Activated naive CD4-positive, alpha-beta T cell treated with anti-CD3 and anti-CD28 coated beads, Interleukin-2, amount 50 U/mL, for 16 hours (primary cell): ENCODE results near the gene SH3RF3.

ENCODE experiments used
- DNase-seq: peaks from one replicate; pipeline ENCODE4 v3.0.0-alpha.2; 2020

Gene SH3RF3

GRCh38 chr2:109342930-109343329, 213.9 kb downstream of the SH3RF3 start:
- DNase-seq: no peak

GRCh38 chr2:109343460-109343859, 214.5 kb downstream of the SH3RF3 start:
- DNase-seq: no peak

DNA sequence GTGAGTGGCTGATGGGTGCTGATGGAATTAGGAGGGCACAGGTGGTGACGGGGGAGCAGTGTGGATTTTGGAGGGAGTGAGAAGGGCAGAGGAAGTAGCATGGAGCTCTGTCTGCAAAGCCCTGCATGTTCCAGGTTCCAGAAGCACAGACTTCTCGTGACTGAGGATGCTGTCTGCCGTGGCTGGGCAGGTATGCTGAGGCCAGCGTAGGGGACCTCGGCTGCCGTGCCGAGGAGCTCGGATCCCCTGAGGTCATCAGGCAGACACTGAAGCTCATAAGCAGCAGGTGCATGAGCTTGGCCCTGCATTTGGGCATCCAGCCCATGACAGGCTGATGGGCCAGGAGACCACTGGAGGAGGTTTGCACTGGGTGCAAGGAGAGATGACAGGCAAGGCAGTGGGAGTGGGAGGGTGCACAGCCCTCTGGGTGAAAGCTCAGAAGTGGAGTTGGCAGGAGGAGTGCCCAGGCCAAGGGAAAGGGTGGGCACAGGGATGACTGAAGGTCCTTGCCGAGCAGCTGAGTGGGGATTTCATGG, 215.3 kb downstream of the SH3RF3 start:
- DNase-seq: no peak

DNA sequence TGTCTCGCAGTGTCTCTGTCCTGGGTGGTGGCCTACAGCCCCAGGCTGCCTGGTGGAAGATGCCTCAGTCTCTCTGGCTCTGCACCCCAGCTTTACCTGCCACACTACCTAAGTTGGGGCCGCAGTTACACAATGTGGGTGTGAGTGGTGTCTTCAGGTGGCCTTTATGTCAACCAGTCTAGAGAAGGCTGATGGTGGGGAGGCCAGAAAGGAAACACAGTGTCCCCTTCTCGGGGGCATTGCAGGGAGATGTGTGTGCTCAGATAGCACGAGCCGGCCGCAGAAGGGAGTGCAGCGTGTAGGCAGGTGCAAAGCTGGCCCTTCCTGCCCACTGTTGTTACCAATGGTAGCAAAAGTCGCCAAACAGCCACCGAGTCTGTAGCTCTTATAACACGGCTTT, 216.1 kb downstream of the SH3RF3 start:
- DNase-seq: no peak

DNA sequence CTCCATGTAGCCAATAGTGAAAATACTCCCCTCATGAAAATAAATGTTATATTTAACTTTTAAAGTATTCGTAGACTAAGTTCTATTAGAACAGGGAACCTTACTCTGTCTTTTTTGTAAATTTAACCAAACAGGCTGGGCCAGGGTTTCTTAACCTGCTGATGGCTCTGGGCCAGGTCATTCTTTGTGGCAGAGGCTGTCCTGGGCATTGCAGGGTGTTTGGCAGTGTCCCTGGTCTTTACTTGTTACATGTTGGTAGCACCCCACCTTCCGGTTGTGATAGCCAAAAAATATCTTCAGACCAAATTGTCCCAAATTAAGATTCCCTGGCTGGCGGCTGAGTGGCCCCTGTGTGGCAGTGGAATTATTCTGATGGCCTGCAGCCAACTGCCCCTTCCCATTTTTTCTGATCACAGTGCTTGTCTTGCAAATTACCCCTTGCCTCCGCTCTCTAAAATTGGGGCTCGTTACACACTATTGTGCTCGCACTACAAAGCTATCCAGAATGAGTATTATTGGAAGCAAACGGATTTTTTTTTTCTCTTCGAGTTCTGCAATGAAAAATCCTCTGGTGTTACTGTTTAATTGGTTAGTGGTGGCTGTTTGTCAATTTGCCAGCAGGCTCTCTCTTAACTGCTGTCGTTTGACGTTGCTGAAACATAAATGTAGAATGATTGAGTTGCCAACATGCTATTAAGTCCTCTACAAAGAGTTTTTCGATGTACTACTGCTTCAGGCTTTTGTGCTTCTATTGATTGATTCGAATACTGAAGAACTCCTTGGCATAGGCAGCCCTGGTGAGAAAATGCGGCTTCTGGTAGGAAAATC, 216.9 kb downstream of the SH3RF3 start:
- DNase-seq: no peak

DNA sequence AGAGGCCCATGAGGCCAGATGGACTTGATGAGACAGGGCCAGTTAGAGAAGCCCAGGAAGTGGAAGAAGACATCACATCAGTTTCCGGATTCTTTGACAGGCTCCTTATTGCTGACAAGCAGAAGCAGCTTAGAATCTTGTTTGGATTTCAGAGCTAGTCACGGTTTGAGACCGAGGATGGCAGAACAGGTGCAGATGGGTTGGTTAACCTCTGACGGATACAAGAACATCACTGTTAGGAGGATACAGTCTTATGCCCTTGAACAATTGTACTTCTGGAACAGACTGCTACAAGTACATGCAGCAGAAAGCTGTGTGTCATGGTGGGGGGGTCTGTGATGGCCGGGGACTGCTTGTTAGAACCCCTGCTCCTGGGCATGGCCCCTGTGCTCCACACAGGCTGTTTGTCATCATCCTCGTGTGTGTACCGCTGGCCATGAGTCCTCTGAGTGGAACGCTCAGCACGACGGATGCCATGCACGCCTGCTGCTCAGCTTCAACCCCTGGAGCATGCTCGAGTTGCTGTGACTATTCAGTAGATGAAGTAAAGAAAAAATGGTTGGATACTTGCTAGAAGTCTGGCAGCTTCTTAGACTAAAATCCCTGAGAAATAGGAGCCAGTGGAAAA, 217.7 kb downstream of the SH3RF3 start:
- no peak for DNase-seq

DNA sequence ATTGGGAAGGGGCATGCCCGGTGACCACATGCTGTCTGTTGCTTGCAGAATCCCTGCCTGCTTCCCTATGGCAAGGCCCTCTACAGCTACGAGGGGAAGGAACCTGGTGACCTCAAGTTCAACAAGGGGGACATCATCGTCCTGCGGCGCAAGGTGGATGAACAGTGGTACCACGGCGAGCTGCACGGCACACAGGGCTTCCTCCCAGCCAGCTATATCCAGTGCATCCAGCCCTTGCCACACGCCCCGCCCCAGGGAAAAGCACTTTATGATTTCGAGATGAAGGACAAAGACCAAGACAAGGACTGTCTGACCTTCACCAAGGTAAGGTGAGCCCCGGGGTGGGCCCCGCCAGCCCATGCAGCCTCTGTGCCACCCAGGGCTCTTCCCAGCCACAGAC, 218.6 kb downstream of the SH3RF3 start:
- DNase-seq: no peak

DNA sequence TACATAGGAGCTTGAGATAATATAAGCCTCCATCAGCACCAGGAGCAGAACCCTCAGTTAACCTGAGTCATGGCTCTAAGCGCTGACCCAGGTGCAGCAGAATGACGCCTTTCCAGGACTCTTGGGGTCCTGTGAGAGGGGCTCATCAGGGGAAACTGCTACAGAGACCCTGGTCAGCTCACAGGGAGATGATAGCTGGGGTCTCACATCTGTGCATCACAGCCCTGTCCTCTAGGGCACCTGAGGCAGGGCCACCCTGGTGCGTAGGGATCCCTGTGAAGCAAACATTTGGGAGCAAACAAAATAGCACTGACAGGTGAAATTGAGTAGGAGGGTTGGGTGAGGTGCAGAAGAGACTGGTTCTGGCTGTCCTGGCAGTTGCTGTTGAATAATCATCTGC, 219.2 kb downstream of the SH3RF3 start:
- DNase-seq: no peak

DNA sequence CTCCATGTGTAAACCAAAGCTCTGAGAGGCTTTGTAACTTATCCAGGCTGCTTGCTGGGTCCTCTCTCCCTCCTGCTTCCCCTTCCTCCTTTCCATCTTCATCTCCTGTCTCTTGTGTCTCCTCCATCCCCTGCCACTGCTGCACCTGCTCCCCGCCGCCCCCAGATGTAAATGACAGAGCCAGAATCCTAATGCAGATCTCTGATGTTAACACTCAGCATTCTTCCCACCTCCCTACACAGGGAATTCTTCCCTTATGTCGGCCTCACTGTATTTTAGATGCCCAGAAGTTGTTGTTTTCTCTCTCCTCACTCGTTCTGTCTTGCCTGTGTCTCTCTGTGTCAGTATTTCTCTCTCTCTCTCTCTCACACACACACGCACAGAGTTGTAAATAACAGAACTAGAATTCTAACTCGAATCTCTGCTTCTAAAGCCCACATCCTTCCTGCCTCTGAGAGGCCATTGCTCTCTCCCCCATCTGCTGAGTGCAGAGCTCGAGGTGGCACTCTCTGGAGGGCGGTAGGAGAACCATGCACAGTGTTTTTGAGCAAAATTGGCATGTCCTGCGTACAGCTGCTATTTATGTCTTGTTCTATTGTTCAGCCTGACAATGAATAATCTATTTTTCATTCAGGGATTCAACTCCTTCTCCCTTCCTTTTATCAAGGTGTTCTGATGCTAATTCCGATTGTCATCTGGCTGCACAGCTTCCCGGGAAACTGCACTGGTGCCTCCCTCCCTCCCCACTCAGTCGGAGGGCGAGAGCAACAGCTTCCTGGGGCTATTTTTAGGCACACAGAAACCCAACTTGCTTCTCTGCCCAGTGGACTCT, 219.9 kb downstream of the SH3RF3 start:
- DNase-seq: no peak

DNA sequence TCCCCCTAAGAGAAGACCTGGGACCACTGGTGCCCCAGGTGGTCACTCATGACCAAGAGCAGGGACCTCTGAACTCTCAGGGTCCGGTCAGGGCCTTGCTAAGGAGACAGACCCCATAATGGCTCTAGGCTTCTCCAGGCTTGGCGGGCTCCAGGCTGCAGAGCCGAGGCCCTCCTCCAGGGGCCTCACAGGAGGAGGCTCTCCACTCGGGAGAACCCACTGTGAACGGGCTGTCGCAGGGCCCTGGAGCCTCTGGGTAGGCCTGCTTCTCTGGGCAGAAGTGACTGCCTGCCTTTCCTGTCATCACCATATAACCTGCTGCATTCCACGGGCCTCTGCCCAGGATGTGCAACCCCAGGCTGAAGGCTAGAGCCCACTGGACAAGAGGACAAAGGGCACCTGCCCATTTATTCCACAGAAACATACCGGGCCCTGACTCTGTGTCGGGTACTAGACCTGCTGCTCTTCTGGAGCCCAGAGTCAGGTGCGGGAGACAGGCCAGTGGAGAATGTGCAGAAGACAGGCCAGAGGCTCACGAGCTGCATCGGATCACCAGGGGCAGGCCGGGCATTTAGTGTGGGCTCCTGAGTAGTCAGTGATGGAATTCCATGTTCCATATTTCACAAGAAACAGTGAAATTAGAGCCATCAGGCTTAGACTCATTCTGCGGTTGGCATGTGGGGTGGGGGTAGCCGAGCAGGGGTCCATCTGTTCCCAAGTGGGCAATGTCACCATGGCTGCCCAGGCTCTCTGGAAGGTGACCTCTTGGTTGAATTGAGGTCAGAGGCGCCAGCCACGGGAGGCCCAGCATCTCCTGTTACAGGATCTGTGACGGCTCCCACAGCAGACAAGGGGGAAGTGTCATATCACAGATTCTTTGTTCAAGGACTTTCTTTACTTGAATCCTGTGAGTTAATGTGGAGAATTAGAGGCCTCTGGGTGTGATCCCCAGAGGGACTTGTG, 220.8 kb downstream of the SH3RF3 start:
- no peak for DNase-seq

DNA sequence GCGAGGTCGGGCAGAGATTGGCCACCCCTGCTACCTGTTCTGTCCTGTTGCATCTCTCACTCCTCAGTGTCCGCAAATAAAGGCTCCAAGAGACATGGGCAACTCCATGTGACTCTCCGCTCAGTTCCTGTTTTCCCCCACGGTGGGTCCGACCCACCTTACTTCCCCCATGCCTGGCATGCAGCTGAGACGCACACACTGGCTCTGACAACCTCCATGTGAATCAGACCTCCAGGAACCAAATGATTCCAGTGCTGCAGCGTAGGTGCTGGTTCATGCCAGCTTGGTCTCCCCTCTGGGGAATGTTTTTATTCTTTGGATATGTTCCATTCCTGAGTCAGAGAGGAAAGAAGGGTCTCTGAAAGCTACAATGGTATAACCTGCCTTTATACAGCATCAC, 221.5 kb downstream of the SH3RF3 start:
- DNase-seq: no peak

DNA sequence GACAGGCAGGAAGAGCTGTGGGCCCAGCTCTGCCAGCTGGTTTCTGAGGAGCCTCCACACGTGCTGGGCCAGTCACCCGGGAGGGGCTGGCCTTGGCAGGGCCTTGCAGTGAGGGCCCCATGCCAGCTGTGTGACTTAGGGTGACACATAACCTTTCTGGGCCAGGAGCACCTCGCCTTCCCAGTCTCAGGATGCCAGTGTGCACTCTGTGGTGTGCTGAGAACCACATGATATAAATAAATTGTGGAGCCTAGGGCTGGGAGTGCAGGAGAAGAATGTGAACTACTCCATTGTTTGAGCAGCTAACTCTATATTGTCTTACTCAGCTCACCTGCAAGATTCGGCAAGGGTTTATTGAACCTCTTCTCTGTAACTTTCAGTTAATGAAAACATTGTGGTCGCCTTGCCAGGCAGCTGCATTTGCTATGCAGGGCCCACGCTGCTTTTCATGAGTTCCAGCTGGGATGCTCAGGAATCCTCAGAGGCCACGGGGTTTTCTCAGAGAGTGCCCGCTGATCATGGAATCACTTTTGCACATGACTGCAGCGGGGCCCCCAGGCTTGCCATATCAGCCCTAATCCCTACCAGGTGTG, 222.3 kb downstream of the SH3RF3 start:
- DNase-seq: no peak

DNA sequence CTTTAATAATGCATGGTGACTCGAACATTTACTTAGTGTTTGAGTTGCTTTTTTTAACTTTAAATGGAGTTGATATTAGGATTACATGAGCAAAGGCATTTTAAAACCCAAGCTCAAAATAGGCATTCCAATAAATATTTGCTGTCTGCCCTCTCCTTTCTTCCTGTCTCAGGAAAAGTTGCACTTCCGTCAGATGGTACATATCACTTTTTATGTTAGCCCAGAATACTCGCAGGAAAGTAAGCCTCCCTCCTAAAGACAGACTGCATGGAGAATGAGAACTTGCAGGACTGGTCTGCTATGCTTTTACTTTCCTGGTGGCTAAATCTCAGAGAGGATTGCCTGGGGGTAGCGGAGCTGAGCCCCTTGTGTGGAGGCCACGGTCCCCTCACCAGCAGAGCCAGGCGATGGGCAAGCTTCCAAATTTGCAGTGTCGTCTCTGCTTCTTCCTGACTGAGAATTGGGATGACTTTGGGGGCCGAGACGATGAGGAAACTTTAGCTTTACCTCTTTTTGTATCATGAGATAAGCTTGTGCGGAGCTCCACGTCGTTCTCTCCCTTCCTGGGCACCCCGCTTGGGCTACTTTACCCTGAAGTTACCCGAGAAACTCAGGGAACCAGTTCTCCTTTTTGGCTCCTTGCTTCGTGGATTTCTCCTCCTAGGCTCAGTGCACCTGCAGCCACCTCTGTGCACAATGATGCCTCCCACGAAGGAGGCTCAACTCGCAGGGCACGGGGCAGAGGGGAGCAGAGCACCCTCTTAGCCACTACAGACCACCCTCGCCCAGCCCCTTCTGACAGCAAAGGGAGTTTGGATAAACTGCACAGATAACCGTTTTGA, 223.3 kb downstream of the SH3RF3 start:
- DNase-seq: no peak

DNA sequence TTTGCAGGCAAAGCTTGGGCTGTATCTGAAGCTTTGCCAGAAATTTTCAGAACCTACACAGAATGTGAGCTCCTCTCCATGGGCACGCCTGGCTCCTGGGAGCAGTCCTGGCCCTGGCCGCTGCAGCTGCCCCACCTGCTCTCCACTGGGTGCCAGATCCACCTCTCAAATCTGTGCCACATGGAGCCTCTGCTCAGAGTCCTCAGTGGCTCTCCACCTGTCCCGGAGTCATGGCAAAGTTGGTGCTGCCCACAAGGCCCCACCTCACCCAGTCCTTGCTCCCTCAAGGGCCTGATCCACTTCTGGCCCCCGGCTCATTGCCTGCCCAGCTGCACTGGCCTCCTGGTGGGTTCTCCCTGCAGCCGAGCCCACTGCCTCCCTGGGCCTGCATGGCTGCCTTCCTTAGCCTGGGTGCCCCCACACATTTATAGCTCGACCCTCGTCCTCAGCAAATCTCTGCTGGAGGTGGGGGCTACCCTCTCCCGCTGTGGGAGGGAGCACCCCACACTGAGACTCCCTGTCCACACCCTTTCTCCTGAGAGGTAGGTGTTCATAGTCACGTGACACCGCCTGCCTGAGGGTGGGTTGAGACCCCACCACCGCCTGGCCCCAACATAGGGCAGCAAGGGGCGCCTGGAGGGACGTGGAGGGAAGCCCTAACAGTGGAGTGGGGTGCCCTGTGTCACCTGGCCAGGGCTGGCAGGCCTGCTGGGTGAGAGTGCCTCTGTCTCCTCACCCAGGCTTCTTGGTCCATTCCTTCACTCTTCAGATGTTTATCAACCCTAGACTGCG, 224.1 kb downstream of the SH3RF3 start:
- no peak for DNase-seq

DNA sequence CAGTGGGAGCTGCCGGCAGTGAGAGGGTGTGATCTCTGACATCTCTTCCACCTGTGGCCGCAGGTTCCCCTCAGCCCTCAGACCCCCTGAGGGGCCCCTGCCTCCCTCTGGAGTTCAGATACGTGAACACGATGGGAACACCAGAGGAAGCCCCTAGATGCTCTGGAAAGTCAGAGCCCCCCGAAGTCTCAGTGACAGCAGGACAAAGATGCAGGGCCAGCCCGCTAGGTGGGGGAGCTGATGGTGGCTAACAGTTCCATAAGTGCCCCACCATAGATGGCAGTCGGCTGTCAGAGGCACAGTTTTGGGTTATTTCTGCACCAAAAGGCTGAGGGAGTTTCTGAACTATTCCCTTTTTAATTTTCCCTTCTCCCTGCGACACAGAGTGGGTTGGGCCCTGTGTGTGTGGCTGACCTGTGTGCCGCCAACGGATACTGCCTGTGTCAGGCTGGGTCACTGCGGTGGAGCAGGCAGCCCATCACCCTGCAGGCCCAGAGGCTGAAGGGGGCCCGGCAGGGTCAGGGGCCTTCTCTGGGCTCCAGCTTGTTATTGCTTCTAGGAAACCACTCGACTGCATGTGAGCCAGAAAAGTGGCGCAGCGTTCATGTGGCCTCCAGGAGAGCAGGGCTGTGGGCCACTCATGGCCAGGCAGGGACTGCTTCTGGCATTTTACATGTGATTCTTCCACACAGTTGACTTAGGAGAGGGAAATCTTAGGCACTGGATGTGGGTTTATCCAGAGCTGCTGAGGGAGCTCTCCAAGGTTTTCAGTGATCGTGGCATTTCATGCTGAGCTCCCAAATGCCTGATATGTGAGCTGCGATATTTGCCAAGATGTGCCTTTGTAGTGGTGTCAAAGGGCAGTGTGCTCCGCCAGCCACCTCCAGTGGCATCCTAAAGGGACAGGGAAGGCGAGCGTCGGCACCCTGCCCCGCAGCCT, 225.1 kb downstream of the SH3RF3 start:
- no peak for DNase-seq

DNA sequence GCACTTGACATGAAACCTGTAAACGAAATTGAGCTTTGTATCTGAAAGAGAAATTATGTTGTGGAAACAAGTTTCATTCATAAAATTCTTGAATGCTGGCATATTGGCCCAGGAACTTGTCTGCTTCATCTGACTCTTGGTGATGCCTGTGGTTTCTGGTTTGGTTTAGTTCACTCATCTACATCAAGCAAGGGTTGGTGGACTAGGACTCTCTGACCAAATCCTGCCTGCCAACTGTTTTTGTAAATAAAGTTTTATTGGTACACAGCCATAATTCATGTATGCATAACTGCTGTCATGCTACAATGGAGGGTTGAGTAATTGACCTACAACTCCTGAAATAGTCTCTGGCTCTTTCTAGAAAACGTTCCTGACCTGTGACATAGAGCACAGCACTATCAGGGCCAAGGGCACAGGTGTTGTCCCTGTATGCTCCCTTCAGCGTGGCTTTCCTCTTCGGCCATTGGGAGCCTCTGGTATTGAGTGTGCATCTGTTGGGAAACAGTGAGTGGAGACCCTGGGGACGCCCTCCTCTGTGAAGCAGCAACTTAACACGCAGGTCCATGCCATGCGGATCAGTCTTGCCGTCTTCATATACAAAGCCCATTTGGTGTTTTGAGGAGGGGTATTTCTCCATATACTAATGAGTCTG, 226.3 kb downstream of the SH3RF3 start:
- DNase-seq: no peak

DNA sequence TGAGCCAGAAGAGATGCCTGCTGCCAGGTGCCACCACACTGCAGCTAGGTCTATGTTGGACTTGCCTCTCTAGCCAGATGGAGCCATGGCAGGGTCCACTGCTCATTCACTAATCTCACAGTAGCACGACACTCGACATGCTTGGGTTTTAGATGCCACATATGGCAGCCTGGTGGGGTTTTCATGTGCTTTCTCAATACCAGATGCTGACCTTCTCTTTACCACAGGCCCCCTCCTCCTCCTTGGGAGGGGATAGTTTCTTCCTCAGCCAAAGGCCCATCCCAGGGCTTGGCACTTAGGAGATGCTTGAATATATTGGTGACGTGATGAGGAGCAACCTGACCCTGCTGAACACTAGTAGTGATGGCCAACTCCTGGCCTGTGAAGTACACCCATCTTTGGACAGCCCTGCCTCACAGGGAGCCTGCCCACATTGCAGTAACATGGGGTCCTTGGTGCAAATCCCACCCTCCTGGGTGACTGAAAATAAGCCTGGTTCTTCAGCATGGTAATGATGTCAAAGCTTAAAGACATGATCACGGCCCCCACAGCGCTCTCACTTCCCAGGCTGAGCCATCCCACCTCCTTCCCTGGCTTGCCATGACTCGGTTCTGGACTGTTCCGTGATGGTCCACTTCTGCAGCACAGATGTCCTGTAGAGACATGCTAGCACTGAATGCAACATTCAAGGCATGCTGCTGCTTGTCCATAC, 227.5 kb downstream of the SH3RF3 start:
- no peak for DNase-seq

- no peak for DNase-seq
These were observed 235.2 kb downstream of the SH3RF3 start for GRCh38 chr2:109364217-109364616.
